GM12891 (cell line): Measurements from ENCODE around the gene HIPK2.

Experiments used
- PAX5 ChIP-seq: IDR thresholded peaks from 2 replicates; pipeline ENCODE4 v1.6.1; 2011; ENCODE audit warnings: low read length, moderate library complexity, mild to moderate bottlenecking; ENCODE audit not compliant: insufficient read depth, severe bottlenecking
- POLR2A ChIP-seq: IDR thresholded peaks from 2 replicates; pipeline ENCODE4 v1.6.1; 2011; ENCODE audit warnings: low read depth, low read length, control low read depth
- POLR2AphosphoS5 ChIP-seq: IDR thresholded peaks from 2 replicates; pipeline ENCODE4 v1.6.1; 2011; ENCODE audit warnings: low read depth, low read length, control low read depth
- POU2F2 ChIP-seq: IDR thresholded peaks from 2 replicates; pipeline ENCODE4 v1.6.1; 2011; ENCODE audit warnings: low read depth, mild to moderate bottlenecking, control low read depth, low read length, moderate library complexity
- SPI1 ChIP-seq: IDR thresholded peaks from 2 replicates; pipeline ENCODE4 v1.6.1; 2011; ENCODE audit warnings: low read depth, low read length, control low read depth
- TAF1 ChIP-seq: IDR thresholded peaks from 2 replicates; pipeline ENCODE4 v1.6.1; 2011; ENCODE audit warnings: low read depth, low read length, control low read depth

DNA sequence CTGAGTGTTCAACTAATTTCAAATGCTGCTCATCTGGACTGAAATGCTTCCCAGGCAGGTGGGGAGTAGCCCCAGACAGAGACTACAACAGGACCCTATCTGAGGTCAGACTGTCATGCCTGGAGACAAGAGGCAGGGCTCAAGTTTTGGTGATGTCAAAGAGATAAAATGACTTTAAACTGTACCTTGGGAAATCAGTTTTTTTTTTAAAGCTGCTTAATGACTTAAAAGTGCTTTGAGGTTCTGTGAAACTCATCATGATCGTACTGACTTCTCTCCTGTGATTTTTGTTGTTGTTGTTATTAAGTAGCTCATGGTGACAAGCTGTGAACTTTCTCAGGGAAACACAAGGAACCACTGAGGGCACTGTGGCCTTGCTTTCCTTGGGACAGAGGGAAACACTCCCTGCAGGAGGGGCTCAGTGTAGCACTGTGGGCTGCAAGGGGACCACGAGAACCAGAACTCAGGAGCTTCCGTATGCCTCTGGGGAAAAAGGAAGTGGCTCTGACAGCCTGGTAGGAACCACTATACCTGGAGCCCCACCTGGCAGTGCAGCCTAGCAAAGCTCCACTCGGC, 9.5 kb downstream of the HIPK2 start:
- TF ChIP-seq POLR2A (no peak), POLR2AphosphoS5 (no peak), TAF1 (no peak), PAX5 (no peak), SPI1 (no peak; the same call in 1 of the 2 replicates), POU2F2 (no peak)
